GM13977 (cell line): Measurements from ENCODE around the gene TENM3.

Experiments used
- DNase-seq: peaks from one replicate; pipeline ENCODE4 v3.0.0; 2012; ENCODE audit warnings: low spot score
- CTCF ChIP-seq: IDR thresholded peaks from 2 replicates; pipeline ENCODE4 v1.5.1; 2012; ENCODE audit warnings: mild to moderate bottlenecking, control low read depth; ENCODE audit not compliant: insufficient read depth; ENCODE audit errors: extremely low read depth, missing control alignments
- in situ Hi-C: fragments of 300-500 bp; cut with MboI; formaldehyde crosslinking; loops from one replicate; pipeline ENCODE4 v1.12.0; 2022; ENCODE audit warnings: low sequenced_read_pairs, low pct_unique_long_range_greater_than_20kb, mixed read lengths, inconsistent platforms; ENCODE audit not compliant: unreplicated experiment

TENM3 gene

GRCh38 chr4:182838535-182838934 lies 595.3 kb downstream of the TENM3 start:
- in situ Hi-C loops, result no loop called here
- no peak for TF ChIP-seq CTCF
- no peak for DNase-seq

GRCh38 chr4:182839256-182839655 lies 596.1 kb downstream of the TENM3 start:
- in situ Hi-C loops, result no loop called here
- DNase-seq, result no peak
- TF ChIP-seq CTCF, result no peak

- in situ Hi-C loops, result no loop called here
- DNase-seq, result no peak
- no peak for TF ChIP-seq CTCF
Observed at GRCh38 chr4:182840108-182840507, 596.9 kb downstream of the TENM3 start.

- no peak for TF ChIP-seq CTCF
- DNase-seq, result no peak
- in situ Hi-C loops, result no loop called here
Observed at GRCh38 chr4:182842104-182842600, 599.0 kb downstream of the TENM3 start.

GRCh38 chr4:182842759-182843390 lies 599.7 kb downstream of the TENM3 start:
- TF ChIP-seq CTCF, result no peak
- no peak for DNase-seq
- in situ Hi-C loops, result no loop called here

GRCh38 chr4:182843808-182844325 lies 600.7 kb downstream of the TENM3 start:
- TF ChIP-seq CTCF, result no peak
- DNase-seq, result no peak
- in situ Hi-C loops, result no loop called here
